ENCODE results near the gene CGN. TPM values are rescaled to one million over a fixed set of nuclear protein-coding genes. Genes with fewer than 3 reads are reported as not detected.
A peak's percentile ranks its signal among the peaks of the same experiment; 100 is the strongest.

The CGN gene
- total and polyA plus RNA-seq, 2 of the 13 experiments (the other 11 are each of a cell fraction or from before 2014, with no cell fraction given), result 0.75 to 0.81 TPM

DNA sequence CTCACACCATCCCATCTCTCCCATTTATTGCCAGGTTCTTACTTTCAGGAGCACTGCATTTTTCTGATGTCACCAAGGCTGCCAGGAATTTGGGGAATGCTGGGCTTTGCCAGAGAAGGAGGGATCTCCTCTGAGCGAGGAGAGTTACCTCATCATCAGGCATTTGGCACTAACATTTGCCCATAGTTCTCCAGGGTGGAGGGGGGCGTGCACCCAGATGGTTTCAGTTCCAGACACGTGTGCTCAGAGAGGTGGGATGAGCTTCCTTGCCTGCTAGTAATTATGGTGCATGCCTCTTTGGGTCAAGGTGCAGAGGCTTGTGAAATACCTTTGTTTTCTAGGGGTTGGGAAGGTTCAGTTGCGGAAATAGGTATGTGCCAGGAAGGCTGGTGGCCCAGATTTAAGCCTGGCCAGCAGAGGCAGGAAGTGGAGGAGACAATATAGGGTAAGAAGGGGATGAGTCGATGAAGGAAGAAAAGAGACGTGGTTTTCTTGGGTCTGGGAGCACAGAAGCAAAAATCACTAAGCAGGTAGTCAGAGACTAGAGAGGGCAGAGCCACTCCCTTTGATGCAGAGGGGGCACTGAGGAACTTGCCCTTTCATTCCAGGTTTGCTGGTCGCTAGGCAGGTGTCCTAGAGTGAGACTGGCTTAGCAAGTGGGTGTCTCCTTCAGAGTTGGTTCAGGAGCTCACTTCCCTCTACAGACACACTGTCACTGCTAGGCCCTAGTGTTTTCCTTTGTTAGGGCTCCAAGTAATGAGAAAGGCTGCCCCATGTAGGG is 36.1 kb downstream of the CGN start (continued):
- TF ChIP-seq, protein P1, sequence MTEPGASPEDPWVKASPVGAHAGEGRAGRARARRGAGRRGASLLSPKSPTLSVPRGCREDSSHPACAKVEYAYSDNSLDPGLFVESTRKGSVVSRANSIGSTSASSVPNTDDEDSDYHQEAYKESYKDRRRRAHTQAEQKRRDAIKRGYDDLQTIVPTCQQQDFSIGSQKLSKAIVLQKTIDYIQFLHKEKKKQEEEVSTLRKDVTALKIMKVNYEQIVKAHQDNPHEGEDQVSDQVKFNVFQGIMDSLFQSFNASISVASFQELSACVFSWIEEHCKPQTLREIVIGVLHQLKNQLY (CRISPR knock-in tag; IDR thresholded peaks at IDR 0.05), result peak; percentile 82
- TF ChIP-seq ZNF253 (CRISPR knock-in tag; IDR thresholded peaks at IDR 0.05; ENCODE audit: borderline replicate concordance) (no peak), BCL6 (CRISPR knock-in tag; IDR thresholded peaks at IDR 0.05) (peak; percentile 94), CEBPG (CRISPR knock-in tag; IDR thresholded peaks at IDR 0.05) (peak; percentile 92), CREB1 (IDR thresholded peaks at IDR 0.05) (0 out of 2 replicates have a peak, but pooled peaks have one; percentile 23), CREB1 (CRISPR knock-in tag; IDR thresholded peaks at IDR 0.05) (peak; percentile 85), IRF2 (CRISPR knock-in tag; IDR thresholded peaks at IDR 0.05) (peak; percentile 67; the same call in 1 of the 2 replicates), ZNF761 (CRISPR knock-in tag; conservative IDR thresholded peaks at IDR 0.05) (0 out of 2 replicates have a peak, but pooled peaks have one; percentile 61), PRPF4 (IDR thresholded peaks at IDR 0.05; ENCODE audit: low read depth, low read length, poor library complexity, severe bottlenecking) (no peak), ZNF547 (CRISPR knock-in tag; IDR thresholded peaks at IDR 0.05) (no peak), DR1 (CRISPR knock-in tag; IDR thresholded peaks at IDR 0.05) (0 out of 2 replicates have a peak, but pooled peaks have one; percentile 30), ARNT2 (CRISPR knock-in tag; IDR thresholded peaks at IDR 0.05; ENCODE audit: low read depth) (0 out of 2 replicates have a peak, but pooled peaks have one; percentile 18), ZNF451 (CRISPR knock-in tag; IDR thresholded peaks at IDR 0.05) (peak; percentile 49; the same call in 1 of the 2 replicates), ZNF230 (CRISPR knock-in tag; IDR thresholded peaks at IDR 0.05) (0 out of 2 replicates have a peak, but pooled peaks have one; percentile 47), NAIF1 (CRISPR knock-in tag; IDR thresholded peaks at IDR 0.05; ENCODE audit: borderline replicate concordance) (no peak), ZNF382 (CRISPR knock-in tag; IDR thresholded peaks at IDR 0.05; ENCODE audit: borderline replicate concordance) (no peak), HOXA9 (CRISPR knock-in tag; IDR thresholded peaks at IDR 0.05; ENCODE audit: borderline replicate concordance) (no peak), TOE1 (CRISPR knock-in tag; IDR thresholded peaks at IDR 0.05) (no peak), ZNF441 (CRISPR knock-in tag; IDR thresholded peaks at IDR 0.05; ENCODE audit: borderline replicate concordance) (no peak; the same call in 1 of the 2 replicates), KLF6 (CRISPR knock-in tag; IDR thresholded peaks at IDR 0.05) (0 out of 2 replicates have a peak, but pooled peaks have one; percentile 29), GPN1 (CRISPR knock-in tag; IDR thresholded peaks at IDR 0.05; ENCODE audit: borderline replicate concordance) (no peak), ZNF605 (CRISPR knock-in tag; IDR thresholded peaks at IDR 0.05) (peak; percentile 69; the same call in 1 of the 2 replicates), KDM5A (IDR thresholded peaks at IDR 0.05; ENCODE audit: borderline replicate concordance, low read length) (no peak), NCOA5 (CRISPR knock-in tag; IDR thresholded peaks at IDR 0.05) (no peak)
- TF ChIP-seq, protein P2, sequence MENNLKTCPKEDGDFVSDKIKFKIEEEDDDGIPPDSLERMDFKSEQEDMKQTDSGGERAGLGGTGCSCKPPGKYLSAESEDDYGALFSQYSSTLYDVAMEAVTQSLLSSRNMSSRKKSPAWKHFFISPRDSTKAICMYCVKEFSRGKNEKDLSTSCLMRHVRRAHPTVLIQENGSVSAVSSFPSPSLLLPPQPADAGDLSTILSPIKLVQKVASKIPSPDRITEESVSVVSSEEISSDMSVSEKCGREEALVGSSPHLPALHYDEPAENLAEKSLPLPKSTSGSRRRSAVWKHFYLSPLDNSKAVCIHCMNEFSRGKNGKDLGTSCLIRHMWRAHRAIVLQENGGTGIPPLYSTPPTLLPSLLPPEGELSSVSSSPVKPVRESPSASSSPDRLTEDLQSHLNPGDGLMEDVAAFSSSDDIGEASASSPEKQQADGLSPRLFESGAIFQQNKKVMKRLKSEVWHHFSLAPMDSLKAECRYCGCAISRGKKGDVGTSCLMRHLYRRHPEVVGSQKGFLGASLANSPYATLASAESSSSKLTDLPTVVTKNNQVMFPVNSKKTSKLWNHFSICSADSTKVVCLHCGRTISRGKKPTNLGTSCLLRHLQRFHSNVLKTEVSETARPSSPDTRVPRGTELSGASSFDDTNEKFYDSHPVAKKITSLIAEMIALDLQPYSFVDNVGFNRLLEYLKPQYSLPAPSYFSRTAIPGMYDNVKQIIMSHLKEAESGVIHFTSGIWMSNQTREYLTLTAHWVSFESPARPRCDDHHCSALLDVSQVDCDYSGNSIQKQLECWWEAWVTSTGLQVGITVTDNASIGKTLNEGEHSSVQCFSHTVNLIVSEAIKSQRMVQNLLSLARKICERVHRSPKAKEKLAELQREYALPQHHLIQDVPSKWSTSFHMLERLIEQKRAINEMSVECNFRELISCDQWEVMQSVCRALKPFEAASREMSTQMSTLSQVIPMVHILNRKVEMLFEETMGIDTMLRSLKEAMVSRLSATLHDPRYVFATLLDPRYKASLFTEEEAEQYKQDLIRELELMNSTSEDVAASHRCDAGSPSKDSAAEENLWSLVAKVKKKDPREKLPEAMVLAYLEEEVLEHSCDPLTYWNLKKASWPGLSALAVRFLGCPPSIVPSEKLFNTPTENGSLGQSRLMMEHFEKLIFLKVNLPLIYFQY (CRISPR knock-in tag; IDR thresholded peaks at IDR 0.05; ENCODE audit: borderline replicate concordance), result peak; percentile 44; the same call in 1 of the 2 replicates
- TF ChIP-seq, protein P3, sequence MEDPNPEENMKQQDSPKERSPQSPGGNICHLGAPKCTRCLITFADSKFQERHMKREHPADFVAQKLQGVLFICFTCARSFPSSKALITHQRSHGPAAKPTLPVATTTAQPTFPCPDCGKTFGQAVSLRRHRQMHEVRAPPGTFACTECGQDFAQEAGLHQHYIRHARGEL (CRISPR knock-in tag; IDR thresholded peaks at IDR 0.05), result no peak
- TF ChIP-seq, protein P4, sequence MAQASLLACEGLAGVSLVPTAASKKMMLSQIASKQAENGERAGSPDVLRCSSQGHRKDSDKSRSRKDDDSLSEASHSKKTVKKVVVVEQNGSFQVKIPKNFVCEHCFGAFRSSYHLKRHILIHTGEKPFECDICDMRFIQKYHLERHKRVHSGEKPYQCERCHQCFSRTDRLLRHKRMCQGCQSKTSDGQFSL (CRISPR knock-in tag; IDR thresholded peaks at IDR 0.05), result no peak
